Panc1 (cell line): ENCODE measurements around the gene THOC2. TPM values are rescaled to one million over a fixed set of nuclear protein-coding genes. Genes with fewer than 3 reads are reported as not detected.

Source experiments
- ATAC-seq: fragments of 200-7000 bp; cut with Tn5 transposase; 2 replicates; pipeline ENCODE4 v1.9.1; 2020; ENCODE audit warnings: mild to moderate bottlenecking, moderate library complexity
- BruUV-seq: library from RNA; stranded (reverse); fragments of 400-500 nt; replicated peaks from 2 replicates; lab custom pipeline; 2021; lab: Mats Ljungman, UMichigan
- CTCF ChIA-PET: fragments of 300-600 bp; sonication (Branson Sonifier 250); formaldehyde crosslinking; loops from one replicate; lab custom pipeline; 2022; ENCODE audit warnings: antibody characterized with exemption; lab: Charles Lee
- POLR2A ChIA-PET: fragments of 300-600 bp; sonication (Branson Sonifier 250); formaldehyde crosslinking; loops from one replicate; lab custom pipeline; 2022; ENCODE audit warnings: antibody characterized with exemption; lab: Charles Lee
- DNase-seq: peaks from one replicate; pipeline ENCODE4 v3.0.0-alpha.2; 2010; ENCODE audit warnings: low read depth, low spot score
- H3K27ac ChIP-seq: 2 replicates; pipeline ENCODE4 v1.5.1; 2011; ENCODE audit warnings: mild to moderate bottlenecking, low read length, inconsistent platforms
- H3K27me3 ChIP-seq: fragments of 200-500 bp; sonication (Bioruptor generic); 2 replicates; pipeline ENCODE4 v1.6.0; 2014; ENCODE audit warnings: low read length, inconsistent platforms; ENCODE audit not compliant: control insufficient read depth, insufficient read depth
- H3K36me3 ChIP-seq: fragments of 200-500 bp; sonication (Bioruptor generic); 2 replicates; pipeline ENCODE4 v1.5.1; 2014; ENCODE audit warnings: inconsistent platforms, mild to moderate bottlenecking, low read length, moderate library complexity; ENCODE audit not compliant: control insufficient read depth, insufficient read depth
- H3K4me1 ChIP-seq: 2 replicates; pipeline ENCODE4 v1.5.1; 2011; ENCODE audit warnings: inconsistent platforms, mild to moderate bottlenecking, low read length, moderate library complexity; ENCODE audit not compliant: control insufficient read depth, insufficient read depth
- H3K4me3 ChIP-seq, 2 experiments: 2 replicates each; pipeline ENCODE4 v1.5.1; 2011 to 2012; ENCODE audit warnings: low read depth in 2 of 2, low read length in 2 of 2, mild to moderate bottlenecking in 2 of 2, inconsistent platforms in 1 of 2, moderate library complexity in 1 of 2
- H3K9me3 ChIP-seq: fragments of 200-500 bp; sonication (Bioruptor generic); 2 replicates; pipeline ENCODE4 v1.5.1; 2014; ENCODE audit warnings: low read depth, mild to moderate bottlenecking, inconsistent platforms, low read length, moderate library complexity; ENCODE audit not compliant: control insufficient read depth, insufficient read depth
- CTCF ChIP-seq: fragments of 450-650 bp; IDR thresholded peaks from 2 replicates; pipeline ENCODE4 v1.5.1; 2017; ENCODE audit warnings: mild to moderate bottlenecking
- POLR2AphosphoS5 ChIP-seq: IDR thresholded peaks from 2 replicates; pipeline ENCODE4 v1.6.1; 2012; ENCODE audit warnings: mild to moderate bottlenecking, low read depth, low read length, moderate library complexity
- REST ChIP-seq, 2 experiments: IDR thresholded peaks; 2 replicates each; pipeline ENCODE4 v1.6.1; 2011 to 2012; ENCODE audit warnings: low read depth in 2 of 2, control low read depth in 1 of 2, low read length in 1 of 2, mild to moderate bottlenecking in 1 of 2, moderate library complexity in 1 of 2; ENCODE audit not compliant: insufficient read depth in 1 of 2
- SIN3A ChIP-seq: IDR thresholded peaks from 2 replicates; pipeline ENCODE4 v1.6.1; 2012; ENCODE audit warnings: low read depth, mild to moderate bottlenecking, low read length, moderate library complexity, borderline replicate concordance; ENCODE audit not compliant: insufficient read depth
- TCF7L2 ChIP-seq: IDR thresholded peaks from 2 replicates; pipeline ENCODE4 v1.6.1; 2011; ENCODE audit warnings: mild to moderate bottlenecking, low read depth, low read length, inconsistent platforms
- in situ Hi-C: cut with HindIII; loops from 2 replicates; pipeline ENCODE4 v1.10.0; 2016; ENCODE audit warnings: low sequenced_read_pairs, low pct_unique_long_range_greater_than_20kb
- intact Hi-C: fragments of 100-400 bp; cut with micrococcal nuclease; formaldehyde crosslinking; loops from one replicate; pipeline ENCODE4 v1.10.0; 2022; ENCODE audit not compliant: unreplicated experiment
- total RNA-seq: library from RNA; stranded (reverse); gene quantifications from one replicate; pipeline ENCODE4 v1.2.1, GENCODE V29; 2021; ENCODE audit not compliant: unreplicated experiment

The THOC2 gene
- total RNA-seq, 1 experiment from 2014 or later = 194 TPM

DNA sequence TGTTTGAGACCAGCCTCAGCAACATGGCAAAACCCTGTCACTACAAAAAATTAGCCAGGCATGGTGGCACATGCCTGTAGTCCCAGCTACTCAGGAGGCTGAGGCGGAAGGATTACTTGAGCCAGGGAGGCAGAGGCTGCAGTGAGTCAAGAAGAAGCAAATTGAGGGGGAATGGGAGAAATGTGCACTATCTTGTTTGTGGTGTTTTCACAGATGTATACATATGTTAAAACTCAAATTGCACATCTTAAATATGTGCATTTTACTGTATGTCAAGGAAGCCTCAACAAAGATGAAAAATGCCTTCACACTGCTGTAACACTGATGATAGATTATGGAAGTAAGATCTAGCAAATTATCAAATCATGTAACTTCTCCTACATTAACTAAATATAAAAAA, 44.3 kb downstream of the THOC2 start:
- Histone ChIP-seq H3K4me3 (no peak overlapping the region), H3K9me3 (no peaks in the 10 kb centered on the region), H3K27ac (no peak overlapping the region), H3K27me3 (no peaks in the 10 kb centered on the region), H3K4me1 (no peaks in the 10 kb centered on the region), H3K36me3 (peaks cover 18% of the 10 kb centered on the region)
- intact Hi-C loops = no loop called here
- ChIA-PET POLR2A (no interaction called here), CTCF (no interaction called here)
- in situ Hi-C loops = no loop called here
- DNase-seq (no peak), ATAC-seq (no peak)
- TF ChIP-seq TCF7L2 = no peak
- TF ChIP-seq CTCF = no peak
- TF ChIP-seq SIN3A = no peak
- TF ChIP-seq REST (IDR thresholded peaks at IDR 0.05; ENCODE audit: insufficient read depth in 1 of 2, low read depth in 2 of 2, low read length in 1 of 2) = no peak
- no peak for TF ChIP-seq POLR2AphosphoS5
- no TSS peak for BruUV-seq

DNA sequence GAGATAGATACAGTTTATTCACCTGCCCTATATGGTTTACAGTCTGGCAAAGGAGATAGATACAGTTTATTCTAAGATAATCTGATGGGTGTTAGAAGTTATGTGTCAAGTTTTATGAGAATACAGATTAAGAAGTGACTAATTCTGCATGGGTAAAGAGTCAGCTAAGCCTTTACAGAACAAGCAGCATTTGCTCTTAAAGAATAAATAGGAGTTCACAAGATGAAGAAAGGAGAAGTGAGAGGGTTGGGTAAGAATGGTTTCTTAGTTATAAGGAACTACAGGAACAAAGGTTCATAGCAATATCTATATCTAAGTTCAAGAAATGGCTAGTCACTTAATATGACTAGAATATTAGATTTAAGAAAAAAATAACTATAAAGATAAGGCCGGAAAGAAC, 47.6 kb downstream of the THOC2 start:
- ChIA-PET POLR2A (no interaction called here), CTCF (no interaction called here)
- Histone ChIP-seq H3K9me3 (no peaks in the 10 kb centered on the region), H3K36me3 (peaks cover 20% of the 10 kb centered on the region), H3K27ac (no peak overlapping the region), H3K27me3 (no peaks in the 10 kb centered on the region), H3K4me1 (no peaks in the 10 kb centered on the region), H3K4me3 (no peak overlapping the region)
- BruUV-seq = no TSS peak
- ATAC-seq = no peak
- TF ChIP-seq REST (IDR thresholded peaks at IDR 0.05; ENCODE audit: insufficient read depth in 1 of 2, low read depth in 2 of 2, low read length in 1 of 2) = no peak
- no peak for TF ChIP-seq POLR2AphosphoS5
- TF ChIP-seq CTCF = no peak
- TF ChIP-seq SIN3A = no peak
- no peak for TF ChIP-seq TCF7L2
- intact Hi-C loops (no loop called here), in situ Hi-C loops (no loop called here)
- DNase-seq = no peak
